Measurements from ENCODE around the gene ANKIB1.

DNA sequence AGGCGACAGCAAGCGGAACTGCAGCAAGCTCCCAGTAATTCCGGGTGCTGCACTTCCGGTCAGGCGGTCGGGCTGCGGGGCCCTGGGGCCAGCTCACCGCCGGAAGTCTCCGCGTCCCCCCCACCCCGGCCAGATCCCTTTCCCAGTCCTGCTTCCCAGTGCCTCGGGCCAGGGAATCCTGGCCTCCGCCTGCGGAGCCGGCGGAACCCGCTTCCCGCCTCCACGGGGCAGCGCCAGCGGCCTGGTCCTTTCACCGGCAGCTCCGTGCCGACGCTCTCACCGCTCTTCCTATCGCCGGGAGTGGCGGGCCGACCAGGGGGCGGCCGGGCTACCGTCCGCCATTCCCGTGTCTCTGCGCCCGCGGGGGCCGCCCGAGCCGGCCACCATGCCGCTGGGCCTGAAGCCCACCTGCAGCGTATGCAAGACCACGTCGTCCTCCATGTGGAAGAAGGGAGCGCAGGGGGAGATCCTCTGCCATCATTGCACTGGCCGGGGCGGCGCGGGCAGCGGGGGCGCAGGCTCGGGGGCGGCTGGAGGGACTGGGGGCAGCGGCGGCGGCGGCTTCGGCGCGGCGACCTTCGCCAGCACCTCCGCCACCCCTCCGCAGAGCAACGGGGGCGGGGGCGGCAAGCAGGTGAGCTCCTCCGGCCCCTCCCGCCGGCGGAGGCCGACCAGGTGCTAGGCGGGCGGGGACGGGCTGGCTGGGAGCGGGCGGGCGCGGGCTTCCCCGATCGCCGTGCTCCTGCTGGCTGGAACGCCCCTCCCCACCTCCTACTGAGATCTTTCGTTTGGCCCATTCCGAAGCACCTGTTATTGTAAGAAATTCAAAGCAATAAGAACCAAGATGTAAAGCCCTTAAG lies 201.8 kb downstream of the ANKIB1 start, which contains the start of gene GATAD1:
- TF ChIP-seq POLR2A (IDR thresholded peaks at IDR 0.05) = peak in 2 of 3 donors; percentile 12 to 35
- TF ChIP-seq, protein P1, sequence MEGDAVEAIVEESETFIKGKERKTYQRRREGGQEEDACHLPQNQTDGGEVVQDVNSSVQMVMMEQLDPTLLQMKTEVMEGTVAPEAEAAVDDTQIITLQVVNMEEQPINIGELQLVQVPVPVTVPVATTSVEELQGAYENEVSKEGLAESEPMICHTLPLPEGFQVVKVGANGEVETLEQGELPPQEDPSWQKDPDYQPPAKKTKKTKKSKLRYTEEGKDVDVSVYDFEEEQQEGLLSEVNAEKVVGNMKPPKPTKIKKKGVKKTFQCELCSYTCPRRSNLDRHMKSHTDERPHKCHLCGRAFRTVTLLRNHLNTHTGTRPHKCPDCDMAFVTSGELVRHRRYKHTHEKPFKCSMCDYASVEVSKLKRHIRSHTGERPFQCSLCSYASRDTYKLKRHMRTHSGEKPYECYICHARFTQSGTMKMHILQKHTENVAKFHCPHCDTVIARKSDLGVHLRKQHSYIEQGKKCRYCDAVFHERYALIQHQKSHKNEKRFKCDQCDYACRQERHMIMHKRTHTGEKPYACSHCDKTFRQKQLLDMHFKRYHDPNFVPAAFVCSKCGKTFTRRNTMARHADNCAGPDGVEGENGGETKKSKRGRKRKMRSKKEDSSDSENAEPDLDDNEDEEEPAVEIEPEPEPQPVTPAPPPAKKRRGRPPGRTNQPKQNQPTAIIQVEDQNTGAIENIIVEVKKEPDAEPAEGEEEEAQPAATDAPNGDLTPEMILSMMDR (IDR thresholded peaks at IDR 0.05 in 8 of 11, conservative IDR thresholded peaks at IDR 0.05 in 3 of 11) = peak; percentile 94 to 98 (median 96)
